IMR-90 (cell line): ENCODE measurements around the gene PRDM10. TPM values are rescaled to one million over a fixed set of nuclear protein-coding genes. Genes with fewer than 3 reads are reported as not detected.

Experiments
- ATAC-seq: fragments of 200-7000 bp; cut with Tn5 transposase; 2 replicates; pipeline ENCODE4 v1.9.1; 2020; ENCODE audit warnings: low read depth, mild to moderate bottlenecking, moderate library complexity
- BruUV-seq: library from RNA; stranded (reverse); fragments of 400-500 nt; replicated peaks from 2 replicates; lab custom pipeline; 2021; lab: Mats Ljungman, UMichigan
- CTCF ChIA-PET: fragments of 300-600 bp; formaldehyde crosslinking; extraction: SDS; loops from one replicate; lab custom pipeline; 2021; ENCODE audit warnings: antibody characterized with exemption; lab: Yijun Ruan, JAX
- POLR2A ChIA-PET: fragments of 300-600 bp; sonication (Branson Sonifier 250); formaldehyde crosslinking; loops from one replicate; lab custom pipeline; 2022; ENCODE audit warnings: antibody characterized with exemption; ENCODE audit not compliant: unreplicated experiment; lab: Charles Lee
- DNase-seq: peaks from one replicate; pipeline ENCODE4 v3.0.0; 2013
- H2AFZ ChIP-seq: replicated peaks from 2 replicates; pipeline ENCODE3; 2013; ENCODE audit warnings: low read length, mild to moderate bottlenecking; ENCODE audit not compliant: poor library complexity
- H2AK5ac ChIP-seq: 2 replicates; pipeline ENCODE4 v1.6.1; 2013; ENCODE audit warnings: low read depth, low read length, inconsistent platforms
- H2AK9ac ChIP-seq: replicated peaks from 2 replicates; pipeline ENCODE3; 2013; ENCODE audit warnings: mild to moderate bottlenecking, low read depth, low read length, moderate library complexity; ENCODE audit not compliant: poor library complexity
- H2BK120ac ChIP-seq: 2 replicates; pipeline ENCODE4 v1.6.1; 2013; ENCODE audit warnings: low read depth, low read length, inconsistent platforms
- H2BK15ac ChIP-seq: 3 replicates; pipeline ENCODE4 v1.6.1; 2013; ENCODE audit warnings: low read depth, low read length, inconsistent platforms
- H2BK20ac ChIP-seq: 2 replicates; pipeline ENCODE4 v1.6.1; 2013; ENCODE audit warnings: low read depth, mild to moderate bottlenecking, inconsistent platforms, low read length, moderate library complexity
- H2BK5ac ChIP-seq: 2 replicates; pipeline ENCODE4 v1.6.1; 2013; ENCODE audit warnings: mild to moderate bottlenecking, low read depth, low read length, inconsistent platforms; ENCODE audit not compliant: poor library complexity, severe bottlenecking
- H3K14ac ChIP-seq: replicated peaks from 2 replicates; pipeline ENCODE4 v1.6.1; 2013; ENCODE audit warnings: low read depth, low read length, inconsistent platforms
- H3K18ac ChIP-seq: 2 replicates; pipeline ENCODE4 v1.6.1; 2013; ENCODE audit warnings: low read depth, low read length, control low read depth
- H3K23ac ChIP-seq: 2 replicates; pipeline ENCODE4 v1.6.1; 2013; ENCODE audit warnings: low read depth, low read length, inconsistent platforms
- H3K27ac ChIP-seq: 2 replicates; pipeline ENCODE4 v1.5.1; 2013; ENCODE audit warnings: mild to moderate bottlenecking, control low read depth, low read length; ENCODE audit not compliant: insufficient read depth
- H3K27me3 ChIP-seq: 2 replicates; pipeline ENCODE4 v1.6.1; 2013; ENCODE audit warnings: low read length; ENCODE audit not compliant: control insufficient read depth, insufficient read depth
- H3K36me3 ChIP-seq: 2 replicates; pipeline ENCODE4 v1.6.1; 2013; ENCODE audit warnings: low read length, mixed read lengths; ENCODE audit not compliant: control insufficient read depth, insufficient read depth
- H3K4ac ChIP-seq: 2 replicates; pipeline ENCODE4 v1.6.1; 2013; ENCODE audit warnings: low read depth, low read length, inconsistent platforms
- H3K4me1 ChIP-seq: 2 replicates; pipeline ENCODE4 v1.6.1; 2013; ENCODE audit warnings: low read length, mixed read lengths; ENCODE audit not compliant: control insufficient read depth, insufficient read depth
- H3K4me2 ChIP-seq: 2 replicates; pipeline ENCODE4 v1.6.1; 2013; ENCODE audit warnings: low read depth, mild to moderate bottlenecking, control low read depth, low read length, moderate library complexity
- H3K4me3 ChIP-seq: 2 replicates; pipeline ENCODE4 v1.5.1; 2013; ENCODE audit warnings: low read depth, mild to moderate bottlenecking, control low read depth, low read length, moderate library complexity; ENCODE audit not compliant: insufficient read depth
- H3K56ac ChIP-seq: 2 replicates; pipeline ENCODE4 v1.6.1; 2013; ENCODE audit warnings: low read length, inconsistent platforms; ENCODE audit not compliant: insufficient read depth; ENCODE audit errors: extremely low read depth
- H3K79me1 ChIP-seq, 2 experiments: 2 replicates each; pipeline ENCODE4 v1.6.1; 2013; ENCODE audit warnings: low read length in 2 of 2, inconsistent platforms in 1 of 2, low read depth in 1 of 2
- H3K9ac ChIP-seq: 2 replicates; pipeline ENCODE4 v1.6.1; 2013; ENCODE audit warnings: low read depth, low read length, control low read depth
- H3K9me1 ChIP-seq: 2 replicates; pipeline ENCODE4 v1.6.1; 2013; ENCODE audit warnings: low read length, inconsistent platforms; ENCODE audit not compliant: insufficient read depth
- H3K9me3 ChIP-seq: 2 replicates; pipeline ENCODE4 v1.6.1; 2013; ENCODE audit warnings: low read length; ENCODE audit not compliant: control insufficient read depth, insufficient read depth
- H4K20me1 ChIP-seq: 2 replicates; pipeline ENCODE4 v1.6.1; 2013; ENCODE audit warnings: low read length, inconsistent platforms; ENCODE audit not compliant: insufficient read depth
- H4K5ac ChIP-seq: 2 replicates; pipeline ENCODE4 v1.6.1; 2013; ENCODE audit warnings: mild to moderate bottlenecking, low read depth, low read length, control low read depth
- H4K8ac ChIP-seq, 2 experiments: 2 replicates each; pipeline ENCODE4 v1.6.1; 2013; ENCODE audit warnings: low read depth in 2 of 2, low read length in 2 of 2, control low read depth in 1 of 2, inconsistent platforms in 1 of 2
- H4K91ac ChIP-seq: 2 replicates; pipeline ENCODE4 v1.6.1; 2013; ENCODE audit warnings: low read depth, low read length, inconsistent platforms; ENCODE audit not compliant: insufficient read depth
- BHLHE40 ChIP-seq: fragments of 150-350 bp; IDR thresholded peaks from 2 replicates; pipeline ENCODE4 v1.6.1; 2016; ENCODE audit warnings: mild to moderate bottlenecking, low read depth, low read length
- CHD1 ChIP-seq: IDR thresholded peaks from 2 replicates; pipeline ENCODE4 v1.6.1; 2012; ENCODE audit warnings: low read depth, low read length, improper control_type of control experiment
- FOS ChIP-seq: fragments of 150-350 bp; IDR thresholded peaks from 2 replicates; pipeline ENCODE4 v1.6.1; 2016; ENCODE audit warnings: low read depth, low read length
- MAZ ChIP-seq: IDR thresholded peaks from 2 replicates; pipeline ENCODE4 v1.6.1; 2012; ENCODE audit warnings: low read depth, mild to moderate bottlenecking, low read length, improper control_type of control experiment, moderate library complexity, borderline replicate concordance
- MXI1 ChIP-seq: IDR thresholded peaks from 2 replicates; pipeline ENCODE4 v1.6.1; 2012; ENCODE audit warnings: low read depth, mild to moderate bottlenecking, low read length, moderate library complexity, borderline replicate concordance
- NFE2L2 ChIP-seq: fragments of 150-350 bp; IDR thresholded peaks from 2 replicates; pipeline ENCODE4 v1.6.1; 2016; ENCODE audit warnings: low read depth, mild to moderate bottlenecking, low read length
- POLR2A ChIP-seq: IDR thresholded peaks from 2 replicates; pipeline ENCODE4 v1.6.1; 2012; ENCODE audit warnings: mild to moderate bottlenecking, low read depth, low read length
- RAD21 ChIP-seq: IDR thresholded peaks from 2 replicates; pipeline ENCODE4 v1.6.1; 2012; ENCODE audit warnings: low read length, improper control_type of control experiment
- RCOR1 ChIP-seq: IDR thresholded peaks from 2 replicates; pipeline ENCODE4 v1.6.1; 2012; ENCODE audit warnings: mild to moderate bottlenecking, low read length, improper control_type of control experiment; ENCODE audit not compliant: insufficient replicate concordance
- RFX5 ChIP-seq: IDR thresholded peaks from 2 replicates; pipeline ENCODE4 v1.8.0; 2012; ENCODE audit warnings: low read depth, mild to moderate bottlenecking, low read length, moderate library complexity
- SMC3 ChIP-seq: fragments of 150-350 bp; IDR thresholded peaks from 2 replicates; pipeline ENCODE4 v1.6.1; 2016; ENCODE audit warnings: low read depth, mild to moderate bottlenecking, antibody characterized with exemption, low read length, moderate library complexity
- WGBS, 2 experiments: methylation state at CpG; one replicate each; pipeline versions ENCODE4 v1.1.5 to v1.1.7; 2013; ENCODE audit warnings: missing lambda C conversion rate in 2 of 2; ENCODE audit not compliant: insufficient read length in 1 of 2; ENCODE audit errors: extremely low coverage in 2 of 2; 5-methylcytosine and 5-hydroxymethylcytosine counted together
- dilution Hi-C: fragments of 300-500 bp; cut with HindIII; formaldehyde crosslinking; loops from one replicate; pipeline ENCODE4 v1.14.3; 2018; ENCODE audit warnings: low sequenced_read_pairs; ENCODE audit not compliant: unreplicated experiment
- in situ Hi-C: fragments of 300-500 bp; cut with MboI; formaldehyde crosslinking; loops from 3 replicates; pipeline ENCODE4 v1.14.3; 2019; ENCODE audit warnings: low sequenced_read_pairs, inconsistent platforms, mixed read lengths
- intact Hi-C: fragments of 100-400 bp; cut with micrococcal nuclease; formaldehyde crosslinking; loops from 2 replicates; pipeline ENCODE4 v1.10.0; 2022
- polyA plus RNA-seq, 3 experiments: library from polyadenylated mRNA; depleted of rRNA; stranded (reverse); fragments of >200 nt; gene quantifications; 2 replicates each; pipeline ENCODE4 v1.2.3, GENCODE V29; 2012; ENCODE audit warnings: low replicate concordance in 1 of 3
- total RNA-seq: library from RNA; depleted of rRNA; stranded (reverse); fragments of >200 nt; gene quantifications from 2 replicates; pipeline ENCODE4 v1.2.3, GENCODE V29; 2012
- TF ChIP-seq, protein P1 (sequence below): fragments of 150-350 bp; IDR thresholded peaks from 2 replicates; pipeline ENCODE4 v1.6.1; 2016; ENCODE audit warnings: low read depth, mild to moderate bottlenecking, low read length, moderate library complexity, borderline replicate concordance
- TF ChIP-seq, protein P2 (sequence below): conservative IDR thresholded peaks from 2 replicates; pipeline ENCODE4 v1.5.1; 2012; ENCODE audit warnings: mild to moderate bottlenecking, low read depth, low read length, improper control_type of control experiment
- TF ChIP-seq, protein P3 (sequence below): fragments of 150-350 bp; IDR thresholded peaks from 2 replicates; pipeline ENCODE4 v1.6.1; 2017; ENCODE audit warnings: mild to moderate bottlenecking, antibody characterized with exemption, low read length, low read depth

PRDM10 gene
- total and polyA plus RNA-seq, 2 of the 4 experiments (the other 2 are of a cell fraction): 3.1 to 6.5 TPM

DNA sequence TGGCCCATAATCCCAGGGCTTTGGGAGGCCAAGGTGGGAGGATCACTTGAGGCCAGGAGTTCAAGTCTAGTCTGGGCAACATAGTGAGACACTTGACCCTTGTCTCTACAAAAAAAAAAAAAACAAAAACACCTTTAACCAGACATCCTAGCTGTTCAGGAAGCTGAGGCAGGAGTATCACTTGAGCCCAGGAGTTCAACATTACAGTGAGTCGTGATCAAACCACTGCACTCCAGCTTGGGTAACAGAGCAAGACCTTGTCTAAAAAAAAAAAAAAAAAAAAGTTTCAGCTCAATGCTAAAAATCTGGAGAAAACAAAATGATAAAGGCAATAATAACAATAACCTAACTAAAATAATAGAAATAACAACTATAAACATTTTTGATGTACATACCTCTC lies 44.5 kb upstream of the PRDM10 start:
- CTCF ChIA-PET: no interaction called here

More for the DNA sequence above, 44.5 kb upstream of the PRDM10 start:
- POLR2A ChIA-PET: no interaction called here
- dilution Hi-C loops: no loop called here
- Histone ChIP-seq H4K5ac (no peak overlapping the region), H3K9ac (no peak overlapping the region), H3K14ac (no peak overlapping the region), H3K18ac (no peak overlapping the region), H3K79me1 (no peaks in the 10 kb centered on the region), H3K56ac (no peak overlapping the region), H3K36me3 (no peaks in the 10 kb centered on the region), H3K4me1 (peaks cover 3% of the 10 kb centered on the region), H2BK5ac (no peak overlapping the region), H4K20me1 (no peaks in the 10 kb centered on the region), H4K91ac (no peak overlapping the region), H3K27ac (no peak overlapping the region), H2BK15ac (no peak overlapping the region), H2AK5ac (no peak overlapping the region), H2AFZ (no peak overlapping the region), H3K4ac (no peak overlapping the region), H3K9me3 (no peaks in the 10 kb centered on the region), H3K9me1 (no peaks in the 10 kb centered on the region), H4K8ac (no peak overlapping the region), H3K23ac (no peak overlapping the region), H2BK120ac (no peak overlapping the region), H3K4me3 (no peak overlapping the region), H2AK9ac (no peak overlapping the region), H3K27me3 (no peaks in the 10 kb centered on the region), H2BK20ac (no peak overlapping the region), H3K4me2 (no peak overlapping the region)
- TF ChIP-seq BHLHE40 (no peak), NFE2L2 (no peak), RFX5 (no peak), RAD21 (no peak), MXI1 (no peak), MAZ (no peak), SMC3 (no peak), FOS (no peak), RCOR1 (no peak), POLR2A (no peak), CHD1 (no peak)
- TF ChIP-seq, protein P1, sequence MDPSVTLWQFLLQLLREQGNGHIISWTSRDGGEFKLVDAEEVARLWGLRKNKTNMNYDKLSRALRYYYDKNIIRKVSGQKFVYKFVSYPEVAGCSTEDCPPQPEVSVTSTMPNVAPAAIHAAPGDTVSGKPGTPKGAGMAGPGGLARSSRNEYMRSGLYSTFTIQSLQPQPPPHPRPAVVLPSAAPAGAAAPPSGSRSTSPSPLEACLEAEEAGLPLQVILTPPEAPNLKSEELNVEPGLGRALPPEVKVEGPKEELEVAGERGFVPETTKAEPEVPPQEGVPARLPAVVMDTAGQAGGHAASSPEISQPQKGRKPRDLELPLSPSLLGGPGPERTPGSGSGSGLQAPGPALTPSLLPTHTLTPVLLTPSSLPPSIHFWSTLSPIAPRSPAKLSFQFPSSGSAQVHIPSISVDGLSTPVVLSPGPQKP: no peak
- TF ChIP-seq, protein P2, sequence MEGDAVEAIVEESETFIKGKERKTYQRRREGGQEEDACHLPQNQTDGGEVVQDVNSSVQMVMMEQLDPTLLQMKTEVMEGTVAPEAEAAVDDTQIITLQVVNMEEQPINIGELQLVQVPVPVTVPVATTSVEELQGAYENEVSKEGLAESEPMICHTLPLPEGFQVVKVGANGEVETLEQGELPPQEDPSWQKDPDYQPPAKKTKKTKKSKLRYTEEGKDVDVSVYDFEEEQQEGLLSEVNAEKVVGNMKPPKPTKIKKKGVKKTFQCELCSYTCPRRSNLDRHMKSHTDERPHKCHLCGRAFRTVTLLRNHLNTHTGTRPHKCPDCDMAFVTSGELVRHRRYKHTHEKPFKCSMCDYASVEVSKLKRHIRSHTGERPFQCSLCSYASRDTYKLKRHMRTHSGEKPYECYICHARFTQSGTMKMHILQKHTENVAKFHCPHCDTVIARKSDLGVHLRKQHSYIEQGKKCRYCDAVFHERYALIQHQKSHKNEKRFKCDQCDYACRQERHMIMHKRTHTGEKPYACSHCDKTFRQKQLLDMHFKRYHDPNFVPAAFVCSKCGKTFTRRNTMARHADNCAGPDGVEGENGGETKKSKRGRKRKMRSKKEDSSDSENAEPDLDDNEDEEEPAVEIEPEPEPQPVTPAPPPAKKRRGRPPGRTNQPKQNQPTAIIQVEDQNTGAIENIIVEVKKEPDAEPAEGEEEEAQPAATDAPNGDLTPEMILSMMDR: no peak
- TF ChIP-seq, protein P3, sequence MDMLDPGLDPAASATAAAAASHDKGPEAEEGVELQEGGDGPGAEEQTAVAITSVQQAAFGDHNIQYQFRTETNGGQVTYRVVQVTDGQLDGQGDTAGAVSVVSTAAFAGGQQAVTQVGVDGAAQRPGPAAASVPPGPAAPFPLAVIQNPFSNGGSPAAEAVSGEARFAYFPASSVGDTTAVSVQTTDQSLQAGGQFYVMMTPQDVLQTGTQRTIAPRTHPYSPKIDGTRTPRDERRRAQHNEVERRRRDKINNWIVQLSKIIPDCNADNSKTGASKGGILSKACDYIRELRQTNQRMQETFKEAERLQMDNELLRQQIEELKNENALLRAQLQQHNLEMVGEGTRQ: no peak
- BruUV-seq: no TSS peak
- WGBS, 2 experiments: no CpG with 5 or more reads among the region's 1 CpG
- DNase-seq (peak; percentile 29), ATAC-seq (no peak)
- intact Hi-C loops: no loop called here
- in situ Hi-C loops: no loop called here
